ENCODE data around the gene EVI5L. TPM values are rescaled to one million over a fixed set of nuclear protein-coding genes. Genes with fewer than 3 reads are reported as not detected.
"Not testable (repeated sequence)": the region's sequence is repeated elsewhere in the genome, so short reads cannot be mapped to it uniquely, and the experiment has no call there.

The EVI5L gene
- total and polyA plus RNA-seq, 3 experiments from 2014 or later, result 2.9 to 7.4 (median 6.7) TPM

GRCh38 chr19:7885818-7886217, 55.8 kb downstream of the EVI5L start:
- POLR2A ChIA-PET, result no interaction called here
- Histone ChIP-seq H3K27me3 (ENCODE audit: insufficient read depth, low read length, poor library complexity, severe bottlenecking) (no peaks in the 10 kb centered on the region), H3K4me1 (ENCODE audit: insufficient read depth, low read length) (no peaks in the 10 kb centered on the region), H3K27ac (ENCODE audit: low read depth, low read length) (no peak overlapping the region), H3K9me3 (ENCODE audit: low read length) (no peaks in the 10 kb centered on the region), H3K4me3 (ENCODE audit: low read length) (no peak overlapping the region), H3K36me3 (ENCODE audit: insufficient read depth, low read length) (no peaks in the 10 kb centered on the region)
- Mint-ChIP-seq H3K27ac (peak overlapping the region in 1 of 8 donors; percentile 81), H3K36me3 (no peaks in the 10 kb centered on the region), H3K4me3 (no peak overlapping the region), H3K4me1 (no peaks in the 10 kb centered on the region), H3K9me3 (peaks cover 0 to 3% (median 0%) of the 10 kb centered on the region in 5 donors), H3K27me3 (peaks cover 13 to 17% of the 10 kb centered on the region in 2 donors)
- DNase-seq, result no peak
- CTCF ChIA-PET, result interaction anchor here (0.8 to 1.2 kb wide), 3 partner anchors 16 to 58 kb away, joined by 3 read pairs; partner anchors contain the start of gene MAP2K7

- Mint-ChIP-seq H3K27me3 (peaks cover 13 to 22% of the 10 kb centered on the region in 2 donors), H3K4me3 (no peak overlapping the region), H3K27ac (no peak overlapping the region), H3K9me3 (peaks cover 0 to 3% (median 0%) of the 10 kb centered on the region in 5 donors), H3K36me3 (no peaks in the 10 kb centered on the region), H3K4me1 (no peaks in the 10 kb centered on the region)
- Histone ChIP-seq H3K9me3 (ENCODE audit: low read length) (no peaks in the 10 kb centered on the region), H3K36me3 (ENCODE audit: insufficient read depth, low read length) (no peaks in the 10 kb centered on the region), H3K27me3 (ENCODE audit: insufficient read depth, low read length, poor library complexity, severe bottlenecking) (no peaks in the 10 kb centered on the region), H3K4me3 (ENCODE audit: low read length) (no peak overlapping the region), H3K4me1 (ENCODE audit: insufficient read depth, low read length) (no peaks in the 10 kb centered on the region), H3K27ac (ENCODE audit: low read depth, low read length) (no peak overlapping the region)
- ChIA-PET POLR2A (no interaction called here), CTCF (interaction anchor here (2.6 kb wide), 1 partner anchor 19 kb away, joined by 10 read pairs; no protein-coding TSS in a partner anchor)
- no peak for DNase-seq
These were observed 57.6 kb downstream of the EVI5L start for GRCh38 chr19:7887408-7888144.

- Mint-ChIP-seq H3K9me3 (peaks cover 0 to 3% (median 0%) of the 10 kb centered on the region in 5 donors), H3K27me3 (peaks cover 13 to 22% of the 10 kb centered on the region in 2 donors), H3K36me3 (no peaks in the 10 kb centered on the region), H3K4me3 (no peak within 1 kb of the TSS), H3K27ac (no peak within 1 kb of the TSS), H3K4me1 (no peaks in the 10 kb centered on the region)
- Histone ChIP-seq H3K27ac (ENCODE audit: low read depth, low read length) (no peak within 1 kb of the TSS), H3K27me3 (ENCODE audit: insufficient read depth, low read length, poor library complexity, severe bottlenecking) (no peaks in the 10 kb centered on the region), H3K4me3 (ENCODE audit: low read length) (no peak within 1 kb of the TSS), H3K4me1 (ENCODE audit: insufficient read depth, low read length) (no peaks in the 10 kb centered on the region), H3K9me3 (ENCODE audit: low read length) (no peaks in the 10 kb centered on the region), H3K36me3 (ENCODE audit: insufficient read depth, low read length) (no peaks in the 10 kb centered on the region)
- POLR2A ChIA-PET, result no interaction called here
- DNase-seq, result no peak
- CTCF ChIA-PET, result interaction anchor here (2.6 kb wide), 1 partner anchor 19 kb away, joined by 10 read pairs; no protein-coding TSS in a partner anchor
These were observed 58.3 kb downstream of the EVI5L start, which contains the start of gene LRRC8E for GRCh38 chr19:7888145-7888825. Gene LRRC8E, plus strand, starts transcription at chr19:7888510. Its CDS starts 7,094 bp downstream, at chr19:7895604.

- no peaks in the 10 kb centered on the region for H3K4me1 Mint-ChIP-seq
These were observed 58.8 kb downstream of the EVI5L start for GRCh38 chr19:7888826-7889217.

GRCh38 chr19:7893362-7894101, 63.5 kb downstream of the EVI5L start:
- H3K36me3 ChIP-seq (ENCODE audit: insufficient read depth, low read length); H3K9me3 Mint-ChIP-seq; CTCF ChIA-PET; H3K9me3 ChIP-seq (ENCODE audit: low read length); H3K4me1 ChIP-seq (ENCODE audit: insufficient read depth, low read length); H3K4me1 Mint-ChIP-seq; POLR2A ChIA-PET; DNase-seq; H3K4me3 ChIP-seq (ENCODE audit: low read length); H3K36me3 Mint-ChIP-seq; H3K27me3 ChIP-seq (ENCODE audit: insufficient read depth, low read length, poor library complexity, severe bottlenecking); H3K27ac Mint-ChIP-seq; H3K4me3 Mint-ChIP-seq; H3K27ac ChIP-seq (ENCODE audit: low read depth, low read length): not testable (repeated sequence)
- H3K27me3 Mint-ChIP-seq, result peaks cover 14 to 36% of the 10 kb centered on the region in 2 donors

More at GRCh38 chr19:7888826-7889217, 58.8 kb downstream of the EVI5L start:
- Mint-ChIP-seq H3K27ac (no peak overlapping the region), H3K27me3 (peaks cover 15 to 22% of the 10 kb centered on the region in 2 donors), H3K4me3 (no peak overlapping the region), H3K9me3 (peaks cover 0 to 3% (median 0%) of the 10 kb centered on the region in 5 donors), H3K36me3 (no peaks in the 10 kb centered on the region)
- Histone ChIP-seq H3K4me3 (ENCODE audit: low read length) (no peak overlapping the region), H3K27ac (ENCODE audit: low read depth, low read length) (no peak overlapping the region), H3K27me3 (ENCODE audit: insufficient read depth, low read length, poor library complexity, severe bottlenecking) (no peaks in the 10 kb centered on the region), H3K4me1 (ENCODE audit: insufficient read depth, low read length) (no peaks in the 10 kb centered on the region), H3K36me3 (ENCODE audit: insufficient read depth, low read length) (no peaks in the 10 kb centered on the region), H3K9me3 (ENCODE audit: low read length) (no peaks in the 10 kb centered on the region)
- ChIA-PET POLR2A (interaction anchor here (0.7 kb wide), 1 partner anchor 540 kb away, joined by 8 read pairs; the partner anchor contains the start of gene ARHGEF18), CTCF (interaction anchor here (2.6 kb wide), 1 partner anchor 20 kb away, joined by 10 read pairs; no protein-coding TSS in a partner anchor)
- no peak for DNase-seq

- Histone ChIP-seq H3K27me3 (ENCODE audit: insufficient read depth, low read length, poor library complexity, severe bottlenecking) (peaks cover 3% of the 10 kb centered on the region), H3K36me3 (ENCODE audit: insufficient read depth, low read length) (no peaks in the 10 kb centered on the region), H3K4me3 (ENCODE audit: low read length) (no peak overlapping the region), H3K27ac (ENCODE audit: low read depth, low read length) (no peak overlapping the region), H3K4me1 (ENCODE audit: insufficient read depth, low read length) (no peaks in the 10 kb centered on the region), H3K9me3 (ENCODE audit: low read length) (no peaks in the 10 kb centered on the region)
- peak overlapping the region in 1 of 8 donors; percentile 74 for H3K27ac Mint-ChIP-seq
- no peaks in the 10 kb centered on the region for H3K4me1 Mint-ChIP-seq
- ChIA-PET CTCF (no interaction called here), POLR2A (no interaction called here)
- peaks cover 12 to 31% of the 10 kb centered on the region in 2 donors for H3K27me3 Mint-ChIP-seq
- H3K4me3 Mint-ChIP-seq, result no peak overlapping the region
- no peaks in the 10 kb centered on the region for H3K36me3 Mint-ChIP-seq
- H3K9me3 Mint-ChIP-seq, result no peaks in the 10 kb centered on the region
- DNase-seq, result no peak
These were observed 64.7 kb downstream of the EVI5L start for GRCh38 chr19:7894612-7895309.

GRCh38 chr19:7895565-7895964, 65.5 kb downstream of the EVI5L start:
- DNase-seq, result no peak

More at GRCh38 chr19:7895565-7895964, 65.5 kb downstream of the EVI5L start:
- H3K9me3 Mint-ChIP-seq, result no peaks in the 10 kb centered on the region
- no peaks in the 10 kb centered on the region for H3K36me3 Mint-ChIP-seq
- no peak overlapping the region for H3K27ac Mint-ChIP-seq
- H3K27me3 Mint-ChIP-seq, result peaks cover 14 to 28% of the 10 kb centered on the region in 2 donors
- Histone ChIP-seq H3K36me3 (ENCODE audit: insufficient read depth, low read length) (no peaks in the 10 kb centered on the region), H3K27ac (ENCODE audit: low read depth, low read length) (no peak overlapping the region), H3K4me1 (ENCODE audit: insufficient read depth, low read length) (no peaks in the 10 kb centered on the region), H3K9me3 (ENCODE audit: low read length) (no peaks in the 10 kb centered on the region), H3K27me3 (ENCODE audit: insufficient read depth, low read length, poor library complexity, severe bottlenecking) (peaks cover 3% of the 10 kb centered on the region), H3K4me3 (ENCODE audit: low read length) (no peak overlapping the region)
- no peaks in the 10 kb centered on the region for H3K4me1 Mint-ChIP-seq
- H3K4me3 Mint-ChIP-seq, result no peak overlapping the region
- POLR2A ChIA-PET, result no interaction called here
- CTCF ChIA-PET, result no interaction called here

Measured in CD8-positive, alpha-beta memory T cell (primary cell).